NCI-H2227 treated with DMSO at 0.1 percent for 48 hours (cell line): ENCODE results near the gene CMTM6.
"Not testable (repeated sequence)": the region's sequence is repeated elsewhere in the genome, so short reads cannot be mapped to it uniquely, and the experiment has no call there.

ENCODE experiments used
- DNase-seq: peaks from one replicate; lab custom pipeline; 2025; lab: John Stamatoyannopoulos, UW

CMTM6 gene

DNA sequence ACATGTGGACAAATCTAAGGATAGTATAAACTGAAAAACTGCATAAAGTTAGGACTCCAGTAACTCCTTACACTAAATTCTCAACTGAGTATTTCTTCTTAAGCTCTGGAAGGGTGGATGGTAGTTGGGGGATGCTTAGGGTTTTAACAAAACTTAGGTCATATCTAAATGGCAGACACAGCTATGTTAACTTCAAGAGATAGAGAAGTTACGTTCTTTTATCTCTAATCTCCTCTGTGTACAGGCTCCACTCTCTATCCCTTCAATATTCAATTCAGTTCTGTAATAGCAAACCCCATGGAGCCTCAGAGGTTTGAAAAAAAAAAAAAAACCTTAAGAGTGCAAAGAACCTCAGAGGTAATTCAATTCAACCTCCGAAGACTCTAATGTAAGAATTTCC lies 3.1 kb downstream of the CMTM6 start:
- no peak for DNase-seq

DNA sequence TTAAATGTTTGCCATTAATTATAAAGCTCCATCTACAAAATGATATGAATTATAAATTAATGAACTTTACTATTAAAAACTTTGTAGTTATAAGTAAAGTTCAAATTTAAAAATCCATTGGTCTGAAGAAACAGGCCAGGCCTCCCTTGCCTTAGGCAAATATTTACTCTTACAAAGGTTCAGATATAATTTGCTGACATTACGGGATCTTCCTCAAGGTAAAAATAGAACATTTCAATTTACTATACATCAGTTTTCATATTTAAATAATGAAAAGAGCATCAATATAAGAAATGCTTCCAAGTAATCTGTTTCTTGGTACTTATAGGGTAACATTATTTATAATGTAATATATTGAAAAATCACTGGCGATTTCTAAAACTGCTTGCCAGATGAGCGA lies 3.7 kb downstream of the CMTM6 start:
- DNase-seq, result no peak

DNA sequence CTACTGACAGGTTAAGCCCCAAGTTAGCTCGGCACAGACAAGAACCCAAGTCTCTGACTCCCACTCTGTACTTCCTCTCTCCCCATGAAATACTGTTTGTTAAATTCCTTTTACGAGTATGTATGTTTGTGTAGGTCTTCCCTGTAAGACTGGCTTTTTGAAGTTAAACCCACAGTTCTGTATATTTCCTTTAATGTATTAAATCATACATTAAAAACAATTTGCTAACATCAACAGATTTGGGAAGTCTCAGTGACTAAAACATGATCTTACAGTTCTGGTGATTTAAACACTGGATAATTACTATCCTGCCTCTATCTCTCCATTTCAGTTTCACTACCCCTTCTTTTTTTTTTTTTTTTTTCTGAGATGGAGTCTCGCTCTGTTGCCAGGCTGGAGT lies 4.4 kb downstream of the CMTM6 start:
- DNase-seq, result no peak

DNA sequence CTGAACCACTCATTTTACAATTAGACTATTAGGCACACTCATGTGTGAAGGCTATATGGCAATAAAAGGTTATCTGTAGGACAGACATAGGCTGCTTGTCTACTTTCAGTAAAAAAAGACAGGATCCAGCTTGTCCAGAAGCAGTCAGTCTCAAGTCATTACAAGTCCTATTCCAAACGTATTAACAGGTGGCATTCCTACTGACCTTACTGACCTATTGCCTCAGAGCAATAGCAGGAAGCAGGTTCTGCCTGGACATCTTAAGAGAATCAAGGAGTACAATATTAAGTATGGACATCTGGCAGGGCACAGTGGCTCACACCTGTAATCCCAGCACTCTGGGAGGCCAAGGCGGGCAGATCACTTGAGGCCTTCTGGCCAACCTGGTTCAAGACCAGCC lies 7.0 kb downstream of the CMTM6 start:
- DNase-seq, result no peak

DNA sequence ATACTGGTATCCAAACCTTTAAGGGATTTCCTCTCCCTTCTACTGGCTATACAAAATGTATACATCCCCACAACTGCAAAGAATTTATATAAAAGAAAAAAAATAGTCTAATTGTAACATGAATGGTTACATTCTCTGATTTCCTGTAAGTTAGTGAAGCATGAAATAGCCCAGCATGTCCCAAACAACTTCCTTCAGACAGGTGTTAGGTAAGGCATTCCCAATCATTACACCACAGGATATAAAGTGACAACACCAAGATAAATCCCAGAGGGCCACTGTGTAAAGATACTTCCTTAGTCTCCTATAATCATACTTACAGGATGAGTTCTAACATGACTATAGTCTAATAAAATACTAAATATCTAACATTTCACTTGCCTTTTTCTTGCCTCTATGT lies 7.6 kb downstream of the CMTM6 start:
- DNase-seq, result no peak

DNA sequence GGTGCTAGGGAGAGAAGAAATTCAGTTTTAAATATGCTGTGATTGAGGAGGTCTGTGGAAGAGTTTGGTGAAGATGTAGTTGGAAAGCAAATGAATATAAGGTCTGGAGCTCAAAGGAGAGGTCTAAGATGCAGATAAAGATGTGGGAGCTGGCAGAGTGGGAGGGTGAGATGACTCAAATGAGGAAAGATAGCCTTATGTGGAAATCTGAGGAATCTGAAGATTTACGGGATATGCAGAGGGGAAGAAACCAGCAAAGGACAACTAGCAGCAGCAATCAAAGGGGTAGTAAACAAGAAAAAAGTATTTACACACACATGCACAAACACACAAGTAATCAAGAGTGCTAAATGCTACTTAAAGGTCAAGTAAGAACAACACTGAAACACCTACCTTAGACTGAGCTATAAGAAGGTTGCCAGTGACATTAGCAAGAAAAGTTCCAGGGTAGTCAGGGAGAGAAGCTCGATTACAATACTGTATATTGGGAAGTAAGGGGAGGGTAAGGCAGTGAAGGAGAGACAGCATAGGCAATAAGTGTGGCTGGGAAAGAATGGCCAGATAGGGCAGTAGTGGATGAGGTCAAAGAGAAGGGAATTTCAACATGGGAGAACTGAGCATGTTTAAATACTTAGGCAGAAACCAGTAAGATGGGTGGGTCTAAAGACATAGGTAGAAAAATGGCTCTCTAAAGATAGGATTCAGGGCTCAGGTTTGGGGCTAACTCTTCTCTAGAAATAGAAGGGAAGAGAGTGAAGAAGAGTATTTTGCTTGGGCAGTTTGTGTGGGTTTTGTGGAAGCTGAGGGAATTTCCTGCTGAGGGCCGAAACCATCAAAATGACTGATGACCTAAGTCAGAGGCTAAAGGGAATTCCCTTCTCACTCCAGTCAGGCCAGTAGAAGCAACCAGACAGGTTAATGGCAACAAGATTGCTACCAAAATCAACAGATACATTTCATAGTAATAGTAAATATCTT lies 8.9 kb downstream of the CMTM6 start:
- DNase-seq, result no peak

DNA sequence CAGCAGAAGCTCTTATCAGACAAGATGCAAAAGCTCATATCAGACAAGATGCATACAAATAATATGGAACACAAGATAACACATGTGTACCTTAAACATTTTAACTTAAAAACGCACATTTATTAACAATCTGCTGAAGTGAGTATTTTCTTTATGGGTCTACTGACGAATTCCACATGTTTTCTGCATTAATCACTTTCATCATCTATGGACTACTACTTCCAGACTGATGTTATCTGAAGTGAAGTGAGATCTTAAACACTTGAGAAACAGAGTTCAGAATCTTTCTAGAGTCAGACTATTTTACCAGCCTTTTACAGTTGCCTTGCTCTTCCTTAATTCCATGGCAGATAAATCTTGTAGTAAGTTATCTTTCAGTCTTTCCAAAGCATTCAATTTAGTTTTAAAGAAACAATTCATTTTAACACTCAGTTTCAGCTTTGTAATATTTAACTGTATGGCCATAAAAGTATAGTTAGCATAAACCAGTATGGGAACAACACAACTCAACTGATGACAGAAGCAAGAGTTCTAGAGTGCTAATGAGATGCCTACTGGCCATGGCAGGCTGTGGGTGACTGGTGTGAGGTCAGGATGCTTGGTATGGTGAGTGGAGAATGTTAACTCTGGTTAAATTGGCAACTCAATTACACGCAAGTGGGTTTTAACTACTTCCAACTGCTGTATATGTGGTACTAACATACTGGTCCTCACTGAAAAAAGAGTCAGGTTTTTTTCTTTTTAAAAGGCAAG lies 9.8 kb downstream of the CMTM6 start:
- no peak for DNase-seq

DNA sequence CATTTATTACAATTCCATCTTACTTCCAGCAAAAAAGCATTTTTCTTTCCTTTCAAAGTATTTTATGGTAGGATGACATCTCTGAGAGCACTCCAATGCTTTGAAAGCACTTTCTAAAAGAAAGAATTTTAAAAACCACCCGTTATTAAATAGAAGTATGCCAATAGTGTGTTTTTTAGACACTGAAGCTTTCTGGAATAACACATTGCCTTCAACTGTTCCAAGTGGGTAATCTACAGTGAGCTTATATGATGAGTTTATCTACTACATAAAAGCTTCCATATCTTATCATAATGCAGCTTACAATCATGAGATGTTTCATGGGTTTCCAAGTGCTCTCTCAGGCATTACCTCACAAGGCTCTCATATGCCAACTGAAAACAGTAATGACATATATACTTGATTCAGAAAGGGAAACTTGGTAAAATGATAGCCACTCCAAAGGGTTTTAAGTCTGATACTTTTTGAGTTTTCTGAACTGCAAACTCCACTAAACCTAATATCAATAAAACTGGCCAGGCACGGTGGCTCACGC lies 14.1 kb downstream of the CMTM6 start:
- no peak for DNase-seq

DNA sequence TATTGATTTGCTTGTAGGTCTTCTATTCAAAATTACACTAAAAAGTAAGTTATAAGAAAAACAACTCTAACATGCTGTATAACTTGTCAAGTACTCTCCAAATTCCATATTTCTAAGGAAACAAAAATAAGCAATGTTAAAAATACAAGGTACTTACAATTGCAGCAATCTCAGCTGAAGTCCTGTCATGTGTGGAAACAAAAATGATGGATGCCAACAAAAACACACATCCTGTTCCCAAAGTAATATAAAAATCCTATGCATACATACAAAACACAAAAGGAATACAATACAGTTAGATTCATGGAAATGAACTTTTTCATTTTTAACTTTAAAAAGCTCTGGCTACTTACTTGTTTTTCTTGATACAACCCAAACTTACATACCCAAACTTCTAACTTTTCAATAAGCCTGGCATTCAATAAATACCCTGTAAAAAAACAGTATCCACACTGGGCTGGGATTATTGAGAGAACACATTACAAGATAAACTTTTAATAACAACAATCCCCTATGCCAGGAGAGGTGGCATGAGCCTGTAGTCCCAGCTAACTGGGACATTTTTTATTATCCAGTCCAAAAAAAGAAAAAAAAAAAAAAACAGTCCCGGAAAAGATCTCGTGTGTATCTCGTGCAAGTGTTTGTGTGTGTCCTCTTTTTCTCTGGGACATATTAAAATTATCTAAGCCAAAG lies 14.7 kb downstream of the CMTM6 start:
- DNase-seq, result no peak

DNA sequence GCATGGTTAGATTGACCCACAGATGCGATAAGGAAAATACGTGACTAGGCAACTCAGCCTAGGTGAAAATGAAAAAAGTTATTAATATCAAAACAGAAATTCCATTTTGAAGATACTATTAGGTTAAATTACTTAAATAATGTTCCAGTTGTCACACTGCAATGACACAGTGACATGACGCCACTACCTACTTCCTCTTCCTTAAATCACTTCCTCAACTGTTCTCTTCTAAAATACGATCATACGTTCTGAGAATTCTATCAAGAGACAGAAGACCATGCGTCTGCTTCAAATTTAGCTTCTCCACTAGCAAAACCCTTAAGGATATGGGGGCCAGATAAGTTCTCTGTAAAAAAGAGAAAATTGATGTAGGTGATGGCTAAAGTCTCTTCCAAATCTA lies 18.2 kb downstream of the CMTM6 start:
- DNase-seq, result no peak

DNA sequence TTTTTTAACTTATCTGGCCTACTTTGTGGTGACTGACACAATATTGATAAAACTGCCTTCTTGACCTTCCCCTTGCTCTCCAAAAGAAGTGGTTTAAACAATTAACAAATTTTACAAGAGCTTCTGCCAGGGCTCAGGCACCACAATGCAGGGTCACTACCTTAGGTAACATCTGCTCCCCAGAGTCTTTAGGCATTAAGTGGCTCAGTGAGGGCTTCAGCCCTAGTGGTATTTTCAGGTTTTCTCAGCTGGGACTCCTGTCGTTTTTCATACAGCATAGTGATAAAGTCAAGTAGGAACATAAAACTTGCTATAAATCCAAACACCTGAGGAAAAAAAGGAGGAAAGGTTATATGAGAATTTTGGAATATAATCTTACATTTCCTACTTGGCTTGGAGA lies 18.9 kb downstream of the CMTM6 start:
- no peak for DNase-seq

DNA sequence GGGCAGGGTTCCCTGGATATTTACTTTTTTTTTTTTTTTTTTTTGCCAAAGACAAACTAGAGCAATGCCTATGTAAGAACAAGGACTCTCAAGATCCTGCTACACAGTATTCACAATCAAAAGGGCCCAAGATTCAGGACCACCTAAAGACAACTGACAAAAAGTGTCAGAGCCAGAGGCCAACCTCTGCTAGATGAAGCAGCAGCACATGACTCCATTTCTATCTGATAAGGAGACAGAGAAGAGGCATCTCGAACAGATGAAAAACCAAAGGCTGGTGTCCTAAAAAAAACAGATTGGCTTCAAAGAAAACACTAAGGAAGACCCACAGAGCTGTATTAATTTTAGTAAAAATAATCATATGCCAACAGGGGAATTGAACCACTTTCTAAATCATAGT lies 20.0 kb downstream of the CMTM6 start:
- no peak for DNase-seq

DNA sequence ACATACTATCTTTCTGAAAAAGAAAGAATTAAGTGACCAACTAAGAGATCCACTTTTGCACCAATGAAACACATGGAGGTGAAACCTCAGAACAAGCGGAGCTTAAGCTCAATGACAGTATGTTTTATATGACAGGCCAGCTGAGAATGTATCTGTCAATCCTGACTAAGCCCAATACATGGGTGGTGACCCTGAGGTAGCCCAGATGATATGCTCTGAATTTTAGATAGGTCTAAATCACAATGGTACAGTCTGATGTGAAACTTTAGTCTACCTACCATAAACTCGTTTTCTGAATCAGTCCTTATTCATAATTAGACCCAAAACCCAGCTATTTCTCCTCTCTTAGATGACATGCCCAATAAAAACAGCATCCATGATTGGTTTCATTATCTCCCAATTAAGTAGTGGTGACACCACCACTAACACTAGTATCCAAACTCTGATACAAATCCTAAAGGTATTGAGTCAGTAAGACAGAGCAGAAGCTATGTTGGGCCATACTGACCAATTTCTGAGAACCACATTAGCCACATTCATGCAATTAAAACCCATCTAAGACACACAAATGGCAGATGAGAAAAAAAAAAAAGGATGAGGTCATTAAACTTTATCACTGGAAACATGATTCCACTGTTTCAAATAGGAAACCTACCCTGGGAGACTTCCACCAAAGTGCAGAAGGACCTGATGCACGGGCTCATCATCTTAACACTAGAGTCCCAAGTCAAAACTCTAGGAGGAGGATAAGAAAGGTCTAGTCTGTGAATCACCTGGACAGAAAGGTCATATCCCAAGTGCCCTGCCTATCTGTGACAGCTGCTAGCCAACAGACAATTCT lies 20.6 kb downstream of the CMTM6 start:
- no peak for DNase-seq

DNA sequence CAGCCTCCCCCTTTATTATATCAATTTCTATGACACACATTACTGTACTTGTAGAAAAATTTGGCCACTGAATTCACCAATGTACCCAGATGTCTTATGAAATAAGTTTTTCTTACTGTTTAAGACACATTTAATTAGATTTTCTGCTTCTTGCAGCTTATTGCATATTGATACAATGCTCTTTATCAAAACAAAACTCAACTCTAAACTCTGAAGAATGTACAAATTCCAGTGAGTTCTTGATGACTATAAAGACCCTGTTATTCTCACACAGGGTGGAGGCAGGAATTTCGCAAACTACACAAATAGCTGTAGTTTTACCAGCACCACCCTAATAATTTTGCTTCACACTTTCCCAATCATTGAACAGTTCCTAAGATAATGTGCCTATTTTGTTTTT lies 22.0 kb downstream of the CMTM6 start:
- DNase-seq, result no peak

DNA sequence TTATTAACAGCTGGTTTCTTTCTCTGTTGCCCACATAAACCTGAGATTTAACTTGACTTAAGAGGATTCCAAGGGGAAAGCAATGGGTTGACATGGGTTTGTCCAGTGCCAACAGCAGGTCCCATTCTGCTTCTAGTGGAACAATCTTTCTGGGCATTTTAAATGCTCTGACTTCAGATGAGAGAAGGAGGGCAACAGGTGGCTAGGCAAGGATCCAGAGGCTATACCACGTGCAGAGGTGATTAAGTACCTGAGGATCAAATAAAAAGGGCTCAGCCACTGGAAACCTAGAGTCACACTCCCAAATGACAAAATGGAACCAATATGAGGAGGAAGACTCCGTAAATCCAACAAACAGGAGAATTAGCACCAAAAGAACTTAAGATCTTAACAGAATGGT lies 28.5 kb downstream of the CMTM6 start:
- no peak for DNase-seq

DNA sequence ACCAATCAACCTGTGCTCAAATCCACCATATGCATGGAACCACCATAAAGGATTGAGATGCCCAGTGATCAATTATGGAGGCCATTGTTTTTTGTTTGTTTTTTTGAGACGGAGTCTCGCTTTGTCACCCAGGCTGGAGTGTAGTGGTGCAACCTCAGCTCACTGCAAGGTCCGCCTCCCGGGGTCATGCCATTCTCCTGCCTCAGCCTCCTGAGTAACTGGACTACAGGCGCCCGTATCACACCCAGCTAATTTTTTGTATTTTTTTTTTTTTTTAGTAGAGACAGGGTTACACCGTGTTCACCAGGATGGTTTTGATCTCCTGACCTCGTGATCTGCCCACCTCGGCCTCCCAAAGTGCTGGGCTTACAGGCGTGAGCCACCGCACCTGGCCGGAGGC lies 30.5 kb downstream of the CMTM6 start:
- DNase-seq, result not testable (repeated sequence)

DNA sequence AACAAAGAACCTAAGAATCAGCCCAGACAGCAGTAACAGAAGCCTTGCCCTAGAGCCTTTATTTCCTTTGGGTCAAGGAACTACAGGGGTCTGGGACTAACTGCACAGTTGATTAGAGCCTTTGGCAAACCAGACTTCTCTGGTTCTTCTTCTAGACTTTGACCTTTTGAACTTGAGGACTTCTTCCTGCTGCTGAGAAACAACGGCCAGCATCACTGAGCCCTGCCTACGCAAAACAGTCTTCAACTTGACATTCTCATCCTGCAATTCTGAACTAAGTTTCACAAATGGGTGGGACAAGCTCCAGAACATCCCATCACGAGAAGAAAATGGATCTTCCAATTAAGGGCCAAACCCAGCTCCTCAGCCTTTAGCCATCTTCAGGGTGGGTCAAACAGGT lies 31.4 kb downstream of the CMTM6 start:
- no peak for DNase-seq

DNA sequence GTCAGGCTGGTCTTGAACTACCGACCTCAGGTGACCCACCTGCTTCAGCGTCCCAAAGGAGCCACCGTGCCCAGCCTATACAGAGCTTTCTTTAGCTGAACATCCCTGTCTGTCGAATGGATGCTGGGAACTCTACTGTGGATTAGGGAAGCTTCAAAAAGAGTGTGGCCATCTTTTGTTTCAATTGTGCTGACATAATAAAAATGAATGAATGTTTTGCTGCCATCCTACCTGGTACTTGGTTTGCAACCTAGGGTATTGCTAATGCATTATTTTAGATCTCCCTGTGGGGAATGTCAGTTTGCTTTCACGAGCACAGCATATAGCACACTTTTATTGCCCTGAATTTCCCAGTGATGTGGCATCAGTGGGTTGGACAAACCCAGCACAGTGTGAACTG lies 32.3 kb downstream of the CMTM6 start:
- DNase-seq, result no peak

DNA sequence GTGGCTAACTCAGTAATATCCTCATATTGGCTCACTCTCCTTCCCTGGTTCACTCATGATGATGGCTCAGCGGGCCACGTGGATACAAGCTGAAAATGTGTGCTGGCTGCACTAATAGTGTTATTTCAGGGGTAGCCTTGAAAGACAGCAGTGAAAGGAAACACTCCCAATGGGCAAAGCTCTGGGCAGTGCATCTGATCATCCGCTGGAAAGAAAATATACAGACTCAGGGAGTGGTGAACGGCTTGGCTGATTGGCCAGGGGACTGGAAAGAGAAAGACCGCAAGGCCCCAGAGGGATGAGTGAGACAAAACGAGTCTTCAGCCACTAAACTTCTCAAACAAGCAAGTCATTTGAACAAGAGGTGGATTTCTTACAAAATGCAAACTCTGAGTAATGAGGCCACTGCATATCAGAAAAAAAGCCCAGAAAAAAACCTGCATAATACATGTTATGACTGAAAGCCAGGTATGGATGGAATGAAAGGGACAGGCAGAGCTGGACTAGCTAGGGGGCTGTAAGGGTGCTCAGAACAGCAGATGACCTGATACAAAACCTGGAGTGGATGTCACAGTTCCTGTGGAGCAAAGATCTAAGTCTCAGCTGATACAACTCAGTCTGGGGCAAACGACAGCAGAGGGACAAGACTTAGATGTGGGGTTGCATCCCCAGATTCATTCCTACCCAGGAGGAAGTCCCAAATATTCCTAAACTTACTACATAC lies 33.3 kb downstream of the CMTM6 start:
- DNase-seq, result no peak

DNA sequence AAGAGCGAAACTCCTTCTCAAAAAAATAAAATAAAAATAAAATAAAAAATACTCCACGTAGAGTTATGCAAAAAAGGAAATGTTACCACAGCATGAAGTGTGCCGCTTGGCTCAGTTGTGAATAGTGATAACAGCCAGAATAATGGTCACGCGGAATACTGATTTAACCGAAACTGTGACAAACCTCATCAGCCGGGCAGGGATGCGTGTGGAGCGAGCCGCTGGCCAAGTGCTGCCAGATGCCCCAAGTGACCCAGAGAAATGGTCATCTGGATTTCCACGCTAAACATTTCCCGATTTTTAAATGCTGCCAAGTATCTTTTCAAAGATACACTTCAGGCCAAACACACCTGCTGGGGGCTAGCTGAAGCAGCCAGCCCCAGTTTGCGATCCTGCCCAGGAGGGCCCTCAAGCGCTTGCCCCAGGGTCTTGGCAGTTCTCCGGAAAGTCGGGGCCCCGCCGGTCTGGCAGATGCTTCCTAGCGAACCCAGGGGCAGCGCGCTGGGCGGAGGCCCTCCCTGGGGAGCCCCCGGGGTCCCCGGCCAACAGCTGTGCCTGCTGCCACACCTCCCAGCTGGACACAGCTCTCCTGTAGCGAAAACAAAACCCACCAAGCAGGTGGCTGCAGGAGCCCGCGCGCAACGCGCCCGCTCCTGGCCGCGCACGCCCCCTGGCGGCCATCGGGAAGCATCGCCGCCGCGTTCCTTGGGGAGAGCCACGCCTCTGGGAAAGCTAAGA lies 35.1 kb downstream of the CMTM6 start:
- peak; percentile 54 for DNase-seq
